Stimulated activated CD8-positive, alpha-beta memory T cell treated with anti-CD3 and anti-CD28 coated beads, Interleukin-7, amount 100 ng/mL, for 1 hour (primary cell): ENCODE results near the gene SLC12A7.
A peak's percentile ranks its signal among the peaks of the same experiment; 100 is the strongest.
"Not testable (repeated sequence)": the region's sequence is repeated elsewhere in the genome, so short reads cannot be mapped to it uniquely, and the experiment has no call there.

Source experiments
- DNase-seq, 2 donors: peaks; one replicate each; pipeline ENCODE4 v3.0.0-alpha.2; 2020; ENCODE audit warnings: low read depth in 2 of 2

The SLC12A7 gene

DNA sequence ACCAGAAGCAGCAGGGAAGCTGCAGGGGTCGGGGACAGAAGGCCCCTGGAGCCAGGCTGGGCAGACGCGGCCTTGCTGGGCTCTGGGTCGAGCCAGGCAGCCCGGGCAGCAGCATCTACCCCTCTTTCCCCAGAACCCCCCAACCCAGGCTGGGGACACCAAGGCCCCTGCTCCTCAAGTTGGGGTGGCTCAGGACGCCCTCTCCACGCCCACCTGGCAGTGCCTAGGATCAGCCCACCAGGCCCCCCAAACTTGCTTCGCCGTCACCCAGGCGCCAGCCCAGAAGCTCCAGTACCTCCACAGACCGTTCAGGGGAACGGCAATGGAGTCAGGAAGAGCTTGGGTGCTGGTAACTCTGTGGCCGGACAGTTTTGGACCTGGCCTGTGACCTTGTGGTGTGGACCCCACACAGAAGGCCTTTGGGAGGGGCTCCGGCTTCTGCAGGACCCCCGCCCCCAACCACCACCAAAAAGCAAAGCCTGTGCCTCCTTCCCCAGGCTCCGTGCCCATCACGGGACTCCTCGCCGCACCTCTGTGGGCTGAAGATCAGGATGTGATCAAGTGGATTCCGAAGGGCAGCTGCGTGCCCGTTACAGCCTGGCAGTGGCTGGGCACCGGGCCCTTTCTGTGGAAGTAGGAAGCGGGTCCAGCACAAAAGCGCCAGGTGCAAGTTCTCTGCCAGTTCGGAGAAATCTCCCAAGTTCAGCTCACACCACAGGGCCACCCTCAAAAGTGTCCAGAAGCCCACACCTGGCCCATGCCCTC, 2.1 kb downstream of the SLC12A7 start:
- no peak for DNase-seq

DNA sequence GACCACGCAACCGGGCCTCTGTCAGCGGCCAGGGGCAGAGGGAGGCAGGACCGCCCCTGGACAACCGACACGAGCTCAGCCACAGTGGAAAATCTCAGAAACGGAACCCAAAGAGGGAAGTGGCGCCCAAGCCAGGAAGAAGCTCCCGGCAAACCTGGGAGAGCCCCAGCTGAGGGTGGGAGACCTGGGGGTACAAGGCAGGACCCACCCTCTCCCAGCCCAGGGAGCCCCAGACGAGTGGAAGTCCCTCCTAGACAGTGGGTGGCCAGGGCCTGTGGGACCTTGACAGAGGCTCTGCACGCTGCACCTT, 3.0 kb downstream of the SLC12A7 start:
- no peak for DNase-seq

DNA sequence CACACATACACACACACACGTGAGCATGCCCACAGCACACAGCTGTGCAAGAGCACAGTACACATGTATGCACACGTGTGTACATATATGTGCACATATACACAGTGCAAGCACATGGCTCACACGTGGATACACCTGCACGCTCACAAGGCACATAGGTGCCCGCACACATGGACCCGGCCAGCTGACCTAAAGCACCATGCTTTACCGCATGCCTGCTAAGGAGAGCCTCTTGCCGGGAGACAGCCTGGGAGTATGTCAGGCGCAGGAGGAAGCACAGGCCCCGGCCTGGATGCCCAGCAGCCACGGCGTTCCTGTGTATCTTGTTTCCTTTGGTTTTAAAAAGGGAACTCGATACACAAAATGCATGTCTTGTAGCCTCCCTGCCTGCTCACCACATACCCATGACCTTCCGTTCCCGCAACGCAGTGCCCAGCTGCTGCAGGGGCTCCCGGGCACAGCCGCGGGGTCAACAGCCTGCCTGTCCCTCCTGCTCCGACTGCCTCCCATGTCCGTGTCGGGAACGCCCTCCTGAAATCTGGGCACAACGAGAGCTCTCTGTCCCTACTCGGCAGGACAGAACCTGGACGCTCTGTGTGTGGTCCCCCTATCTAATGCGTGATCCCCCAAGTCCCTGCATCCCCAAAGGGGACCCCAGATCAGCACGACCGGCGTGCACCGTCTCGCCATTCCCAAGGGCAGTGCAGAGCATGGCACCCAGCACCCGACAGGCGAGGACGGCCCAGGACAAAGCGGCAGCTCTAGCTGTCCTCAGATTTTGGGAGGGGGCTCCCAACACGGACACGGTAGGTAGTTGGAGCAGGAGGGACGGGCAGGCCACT, 3.6 kb downstream of the SLC12A7 start:
- no peak for DNase-seq

DNA sequence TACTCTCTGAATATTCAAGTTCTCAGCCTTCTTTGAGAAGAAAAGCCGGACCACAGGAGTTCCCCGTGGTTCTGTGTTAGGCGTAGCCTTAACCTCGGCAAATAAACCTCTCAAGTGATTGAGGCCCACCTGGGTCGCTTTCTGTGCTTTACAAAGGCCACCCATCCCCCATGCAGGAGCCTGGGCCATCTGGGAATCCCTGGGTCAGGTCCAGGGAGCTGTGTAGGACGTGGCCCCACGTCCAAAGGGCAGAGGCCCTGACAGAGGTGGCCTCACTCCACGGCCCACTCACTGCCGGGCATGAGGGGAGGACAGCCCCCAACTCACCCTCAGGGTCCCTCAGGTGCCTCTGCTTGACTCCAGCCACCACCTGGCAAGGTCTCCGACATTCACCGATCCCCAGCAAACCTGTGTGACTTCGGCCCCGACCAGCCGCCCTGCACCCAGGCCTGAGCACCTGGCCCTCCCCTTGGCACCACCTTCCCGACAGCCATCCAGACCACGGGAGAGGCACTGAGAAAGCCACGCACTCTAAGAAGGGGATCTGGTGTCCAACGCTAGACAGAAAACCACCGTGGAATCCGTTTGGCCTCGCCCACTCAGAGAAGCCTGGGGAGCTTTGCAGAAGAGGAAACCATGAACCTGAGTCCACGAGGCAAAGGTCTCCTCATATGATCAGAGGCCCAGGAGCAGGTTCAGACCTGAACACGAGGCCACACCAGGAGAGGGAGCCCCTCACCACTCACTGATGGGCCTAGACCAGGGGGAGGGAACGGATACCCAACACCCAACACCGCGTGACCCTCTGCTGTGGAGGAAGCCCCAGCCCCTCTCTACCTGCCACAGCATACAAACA, 4.5 kb downstream of the SLC12A7 start:
- DNase-seq, result no peak

DNA sequence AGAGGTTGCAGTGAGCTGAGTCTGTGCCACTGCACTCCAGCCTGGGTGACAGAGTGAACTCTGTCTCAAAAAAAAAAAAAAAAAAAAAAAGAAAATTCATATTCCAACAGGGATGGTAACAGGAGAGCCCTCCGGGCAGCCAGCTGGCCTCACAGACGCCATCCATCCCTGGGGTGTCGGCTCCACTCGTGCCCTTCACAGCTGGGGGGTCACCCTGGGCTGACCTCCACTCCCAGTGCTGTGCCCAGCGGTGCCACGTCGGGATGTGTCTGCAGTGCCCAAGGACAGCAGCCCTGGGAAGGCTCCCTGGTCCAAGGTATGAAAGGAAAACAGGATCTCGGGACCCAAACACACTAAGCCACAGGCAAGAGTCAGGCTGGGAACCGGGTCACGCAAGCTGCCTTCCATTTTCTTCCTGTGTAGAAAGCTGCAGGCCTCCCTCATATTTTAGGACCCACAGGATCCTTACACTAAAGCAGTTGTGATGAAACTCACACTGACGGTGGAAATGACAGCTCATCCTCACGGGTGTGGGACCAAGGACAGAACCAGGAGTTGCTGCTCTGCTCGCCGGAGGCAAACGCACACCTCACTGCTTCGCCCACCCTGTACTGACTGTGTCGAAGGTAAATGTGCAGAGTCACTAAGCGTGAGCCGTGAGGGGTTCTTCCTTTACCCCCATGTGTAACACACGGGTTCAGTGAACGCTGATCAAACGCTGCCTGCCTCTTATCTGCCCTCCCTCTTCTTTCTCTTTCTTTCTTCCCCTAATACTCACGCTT, 5.3 kb downstream of the SLC12A7 start:
- DNase-seq, result no peak

DNA sequence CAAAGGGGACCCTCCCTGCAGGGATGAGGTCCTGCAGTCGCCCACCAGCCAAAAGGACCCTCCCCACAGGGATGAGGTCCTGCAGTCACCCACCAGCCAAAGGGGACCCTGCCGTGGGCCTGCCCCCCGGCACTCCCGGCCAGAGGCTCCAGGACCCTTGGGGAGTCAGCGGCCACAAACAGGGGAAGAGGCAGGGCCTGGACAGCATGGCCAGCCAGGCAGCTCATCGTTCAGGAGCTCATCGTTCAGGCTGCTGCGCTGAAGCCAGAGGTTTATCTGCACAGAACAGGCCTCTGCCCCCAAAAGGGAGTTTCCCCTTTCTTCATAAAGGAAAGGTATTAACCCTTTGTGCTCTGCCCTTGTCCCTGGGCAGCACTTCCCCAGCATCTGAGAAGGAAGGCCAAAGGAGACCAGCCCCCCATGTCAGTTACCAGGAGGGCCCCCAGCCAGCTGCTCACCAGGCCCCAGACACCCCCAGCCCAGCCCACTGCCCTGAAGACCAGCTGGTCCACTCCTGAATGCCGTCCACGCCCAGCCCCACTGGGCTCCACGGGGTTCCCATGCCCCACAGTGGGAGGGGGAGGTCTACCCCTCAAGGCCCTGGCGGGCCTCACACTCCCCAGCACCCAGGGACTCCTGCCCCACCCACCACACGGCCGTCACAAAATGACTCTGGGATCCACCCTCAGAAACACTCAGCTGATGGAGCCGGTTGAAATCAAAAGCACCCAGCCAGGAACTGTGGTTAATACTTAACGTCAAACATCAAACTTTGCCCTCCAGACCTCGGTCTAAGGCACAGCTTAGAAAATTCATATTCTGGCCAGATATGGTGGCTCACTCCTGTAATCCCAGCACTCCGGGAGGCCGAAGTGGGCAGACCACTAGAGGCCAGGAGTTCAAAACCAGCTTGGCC, 6.3 kb downstream of the SLC12A7 start:
- no peak for DNase-seq

DNA sequence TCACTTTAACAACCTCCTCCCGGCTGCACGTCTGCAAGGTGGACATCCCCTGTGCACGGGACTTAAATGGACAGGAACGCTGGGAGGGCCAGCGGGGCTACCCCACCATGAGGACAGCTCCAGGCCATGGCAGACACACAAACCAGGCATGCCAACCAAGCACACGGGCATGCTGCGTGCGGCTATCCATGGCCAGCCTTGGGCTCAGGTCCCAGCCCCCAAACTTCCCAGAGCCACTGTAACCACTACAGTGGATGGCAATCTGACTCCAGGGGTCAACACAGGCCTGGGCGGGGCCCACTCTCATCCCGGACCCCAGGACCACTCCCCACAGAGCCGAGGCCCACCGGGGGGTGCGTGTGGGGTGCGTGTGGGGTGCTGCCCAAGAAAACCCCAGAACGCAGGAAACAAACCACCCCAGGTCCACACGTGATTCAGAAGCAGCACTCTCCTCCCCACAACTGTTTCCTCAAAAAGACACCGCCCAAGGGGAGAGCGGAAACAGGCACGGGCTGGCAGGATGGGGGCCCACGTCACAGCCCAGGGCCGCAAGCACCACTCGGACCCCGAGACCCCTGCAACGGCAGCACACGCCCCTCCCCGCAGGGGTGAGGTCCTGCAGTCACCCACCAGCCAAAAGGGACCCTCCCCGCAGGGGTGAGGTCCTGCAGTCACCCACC, 7.4 kb downstream of the SLC12A7 start:
- peak in 1 of 2 donors; percentile 22 for DNase-seq

DNA sequence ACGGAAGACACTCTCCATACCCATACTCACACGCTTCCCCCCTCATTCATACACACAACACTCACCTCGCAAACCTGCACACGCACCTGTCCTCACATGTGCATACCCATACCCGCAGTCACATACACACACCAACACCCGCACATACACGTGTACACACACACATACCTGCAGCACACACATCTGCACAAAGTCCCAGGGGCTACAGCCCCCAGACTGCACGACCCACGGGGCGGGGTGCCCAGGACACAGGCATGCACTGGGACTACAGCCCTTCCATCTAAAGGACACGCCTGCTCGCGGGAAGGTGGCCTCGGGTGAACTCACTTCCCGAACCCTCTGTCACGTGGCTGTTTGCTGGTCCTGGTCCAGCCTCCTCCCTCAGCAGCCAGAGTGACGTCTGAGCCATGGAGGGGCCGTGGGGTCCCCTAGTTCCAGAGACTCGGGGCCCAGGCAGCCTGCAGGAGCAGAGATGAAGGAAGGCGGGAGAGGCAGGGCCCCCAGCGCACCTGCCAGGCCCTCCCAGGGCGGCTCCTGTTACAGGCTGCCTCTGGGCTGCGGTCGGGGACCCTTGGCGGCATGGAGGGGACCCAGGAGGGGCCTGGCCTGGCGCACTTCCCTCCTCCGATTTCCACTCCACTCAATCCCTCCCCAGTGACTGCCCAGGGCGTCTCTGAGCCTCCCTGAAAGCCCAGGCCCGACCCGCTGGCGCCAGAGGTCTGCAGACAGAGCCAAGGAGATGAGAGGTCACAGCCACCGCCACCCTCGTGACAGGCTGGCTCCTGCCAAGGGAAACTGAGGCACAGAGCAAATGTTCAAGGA, 8.1 kb downstream of the SLC12A7 start:
- DNase-seq, result no peak

DNA sequence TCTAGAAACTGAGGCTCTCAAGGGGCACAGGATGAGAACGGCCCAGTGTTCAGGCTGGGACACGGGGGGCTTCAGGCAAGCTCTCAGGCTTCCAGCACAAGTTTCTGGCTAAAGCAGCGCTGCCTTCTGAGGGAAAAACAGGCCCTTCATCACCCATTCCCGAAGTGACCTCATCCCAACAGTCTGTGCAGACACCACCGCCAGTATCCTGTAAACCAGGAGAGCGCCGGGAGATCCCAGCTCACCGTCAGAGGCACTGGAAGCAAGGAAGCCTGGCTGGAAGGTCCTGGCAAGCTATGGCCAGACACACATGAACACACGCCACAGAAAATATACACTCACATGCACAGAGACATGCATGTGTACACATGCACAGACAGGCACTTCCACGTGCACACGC, 8.8 kb downstream of the SLC12A7 start:
- no peak for DNase-seq

DNA sequence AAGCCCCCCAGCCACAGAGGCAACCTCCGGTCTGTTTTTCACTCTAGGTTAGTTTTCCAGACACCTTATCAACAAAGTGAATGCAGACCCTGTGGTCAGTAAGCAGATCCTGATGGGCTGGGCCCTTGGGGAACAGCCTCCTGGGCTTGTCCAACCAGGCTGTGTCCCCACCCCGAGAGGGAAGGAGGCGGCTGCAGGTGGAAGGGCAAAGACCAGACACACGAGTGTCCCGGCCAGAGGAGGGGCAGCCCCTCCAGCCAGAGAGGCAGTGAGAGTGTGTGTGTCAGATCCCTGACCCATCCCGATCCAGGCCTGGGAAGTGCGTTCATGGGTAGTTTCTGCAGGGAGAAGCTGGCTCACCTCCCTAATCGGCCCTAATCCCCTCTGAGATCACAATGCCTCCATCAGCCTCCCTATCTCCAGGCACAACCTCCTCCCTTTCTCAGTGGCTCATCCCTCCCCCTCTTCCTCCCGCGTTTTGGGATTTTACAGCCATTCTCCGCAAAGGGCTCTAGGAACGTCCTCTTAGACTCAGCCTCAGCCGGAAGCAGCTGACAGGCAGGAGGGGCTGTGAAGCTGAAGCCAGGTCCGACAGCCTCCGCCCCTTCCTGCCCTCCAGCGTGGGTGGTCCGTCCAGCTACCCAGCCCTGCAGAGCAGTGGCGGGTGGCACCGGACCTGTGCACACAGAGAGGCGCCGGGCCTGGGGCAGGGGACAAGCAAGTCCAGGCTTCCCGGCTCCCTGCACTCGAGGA, 9.7 kb downstream of the SLC12A7 start:
- no peak for DNase-seq

DNA sequence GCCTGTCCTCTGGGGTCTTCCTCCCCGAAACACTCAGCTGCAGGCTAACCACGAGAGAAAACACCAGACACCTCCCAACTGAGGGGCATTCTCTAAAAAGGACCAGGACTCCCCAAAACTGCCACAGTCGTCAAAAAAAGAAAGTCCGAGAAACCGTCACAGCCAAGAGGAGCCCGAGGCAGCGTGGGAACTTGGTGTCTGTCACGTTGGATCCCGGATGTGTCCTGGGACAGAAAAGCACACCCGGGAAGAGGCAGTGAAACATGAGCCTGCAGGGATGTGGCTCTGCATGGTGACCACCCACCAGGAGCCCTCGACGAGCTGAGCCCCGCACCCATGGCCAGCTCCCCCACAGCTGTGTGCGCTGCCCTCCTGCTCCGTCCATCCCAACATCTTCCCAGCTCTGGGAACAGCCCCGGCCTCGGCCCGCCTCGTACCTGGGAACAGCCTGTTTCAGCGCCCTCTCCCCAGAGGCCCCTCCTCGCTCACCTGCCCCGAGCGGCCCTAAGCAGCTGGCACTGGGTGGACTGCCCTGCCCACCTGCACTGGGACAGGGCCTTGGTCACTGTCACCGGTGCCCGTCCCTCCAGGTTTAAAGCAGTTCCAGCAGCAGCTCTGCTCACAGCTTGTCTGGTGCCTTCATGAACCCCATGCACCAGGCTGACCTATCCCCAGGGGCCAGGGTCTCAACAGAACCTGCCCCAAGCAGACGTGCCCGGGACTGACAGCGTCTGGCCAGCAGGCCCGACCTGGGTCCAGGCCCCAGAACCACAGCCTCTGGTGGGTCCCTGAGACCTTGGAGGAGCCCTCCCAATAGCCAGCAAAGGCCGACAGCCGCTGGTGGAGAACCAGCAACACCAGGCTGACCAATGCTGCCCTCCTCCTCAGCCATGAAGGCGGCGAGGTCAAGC, 10.9 kb downstream of the SLC12A7 start:
- DNase-seq, result no peak

DNA sequence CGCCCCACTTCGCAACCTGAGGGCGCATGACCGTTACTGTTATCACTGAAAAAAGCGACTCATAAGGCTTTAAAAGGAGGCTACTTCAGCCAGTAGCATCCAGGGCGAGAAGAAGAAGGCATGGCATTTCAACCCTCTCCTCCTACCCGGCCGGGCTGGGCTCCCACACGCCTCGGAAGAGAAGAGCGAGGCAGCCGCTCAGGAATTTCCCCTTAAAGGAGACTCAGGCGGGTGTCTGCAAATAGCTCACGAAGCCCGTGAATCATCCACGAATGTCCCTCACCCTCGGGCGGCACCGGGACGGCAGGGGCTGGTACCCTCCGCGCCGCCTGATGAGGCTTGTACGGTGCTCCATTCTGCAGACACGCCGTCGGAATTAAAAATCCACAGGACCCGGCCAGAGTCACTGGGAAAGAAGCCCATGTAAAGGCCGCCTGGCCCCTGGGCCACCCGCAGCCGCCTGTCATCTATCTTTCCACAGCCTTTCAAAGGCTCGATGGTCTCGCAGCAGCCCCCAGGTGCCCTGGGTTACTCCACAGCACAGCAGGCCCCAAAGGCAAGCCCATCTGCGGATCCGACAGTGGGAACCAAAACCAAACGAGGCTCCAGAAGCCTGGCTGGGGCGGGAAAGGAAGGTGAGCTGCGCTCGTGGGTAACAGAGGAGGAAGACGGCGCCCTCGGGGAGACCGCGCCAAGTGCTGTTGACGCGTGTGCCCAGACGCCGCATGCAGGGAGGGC, 11.8 kb downstream of the SLC12A7 start:
- DNase-seq, result no peak

DNA sequence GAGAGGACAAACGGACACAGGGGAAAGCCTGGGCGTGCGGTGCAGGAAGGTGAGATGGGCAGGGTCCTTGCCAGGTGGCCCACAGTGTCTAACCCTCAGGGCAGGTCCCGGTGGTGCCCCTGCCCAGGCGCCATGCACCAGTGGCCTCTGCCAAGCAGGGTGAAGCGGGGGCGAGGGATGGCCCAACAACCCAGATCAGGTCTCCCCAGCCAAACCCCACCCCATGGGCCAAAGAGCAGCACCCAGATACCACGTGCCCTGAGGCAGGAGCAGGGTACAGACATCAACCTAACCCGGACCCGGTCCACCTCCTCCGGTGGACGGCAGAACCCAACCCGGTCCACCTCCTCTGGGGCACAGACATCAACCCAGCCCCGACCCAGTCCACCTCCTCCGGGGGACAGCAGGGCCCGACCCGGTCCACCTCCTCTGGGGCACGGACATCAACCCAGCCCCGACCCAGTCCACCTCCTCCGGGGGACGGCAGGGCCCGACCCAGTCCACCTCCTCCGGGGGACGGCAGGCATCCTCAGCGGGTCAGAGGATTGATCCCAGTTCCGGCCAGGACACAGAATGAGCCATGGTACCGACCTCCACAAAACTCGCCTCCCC, 12.8 kb downstream of the SLC12A7 start:
- no peak for DNase-seq

DNA sequence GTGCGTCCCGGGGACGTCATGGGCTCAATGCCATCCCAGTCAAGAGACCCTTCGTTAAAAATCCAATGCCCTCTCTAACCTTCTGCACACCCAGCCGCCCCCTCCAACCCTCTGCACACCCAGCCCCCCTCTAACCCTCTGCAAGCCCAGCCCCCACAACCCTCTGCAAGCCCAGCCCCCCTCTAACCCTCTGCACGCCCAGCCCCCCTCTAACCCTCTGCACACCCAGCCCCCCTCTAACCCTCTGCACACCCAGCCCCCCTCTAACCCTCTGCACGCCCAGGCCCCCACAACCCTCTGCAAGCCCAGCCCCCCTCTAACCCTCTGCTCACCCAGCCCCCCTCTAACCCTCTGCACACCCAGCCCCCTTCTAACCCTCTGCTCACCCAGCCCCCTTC, 13.9 kb downstream of the SLC12A7 start:
- DNase-seq, result not testable (repeated sequence)

DNA sequence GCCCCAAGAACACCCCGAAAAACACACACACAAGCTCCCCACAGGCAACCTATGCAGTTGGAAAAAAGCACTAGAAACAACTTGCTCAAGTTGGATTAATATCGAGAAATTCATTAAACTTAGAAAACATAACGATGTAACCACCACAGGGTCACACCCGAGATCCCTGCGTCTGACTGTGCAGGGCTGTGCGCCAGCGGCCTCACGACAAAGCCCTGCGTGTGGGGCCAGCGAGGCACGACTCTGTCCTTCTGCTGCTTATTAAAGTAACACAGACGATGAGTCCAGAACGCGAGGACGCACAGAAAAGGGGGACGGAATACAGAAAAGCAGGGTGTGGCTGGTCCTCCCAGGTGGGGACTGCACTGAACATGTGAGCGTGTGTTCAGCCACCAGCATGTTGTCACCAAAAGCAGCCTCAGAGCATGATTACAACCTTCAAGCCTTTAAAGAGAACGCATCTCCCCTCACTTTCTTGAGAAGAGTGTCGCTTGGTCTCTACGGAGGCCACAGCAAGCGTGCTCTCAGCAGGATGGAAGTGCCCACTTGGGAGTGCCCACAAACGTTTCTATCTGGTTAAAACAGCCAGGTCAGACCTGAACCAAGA, 14.4 kb downstream of the SLC12A7 start:
- no peak for DNase-seq

DNA sequence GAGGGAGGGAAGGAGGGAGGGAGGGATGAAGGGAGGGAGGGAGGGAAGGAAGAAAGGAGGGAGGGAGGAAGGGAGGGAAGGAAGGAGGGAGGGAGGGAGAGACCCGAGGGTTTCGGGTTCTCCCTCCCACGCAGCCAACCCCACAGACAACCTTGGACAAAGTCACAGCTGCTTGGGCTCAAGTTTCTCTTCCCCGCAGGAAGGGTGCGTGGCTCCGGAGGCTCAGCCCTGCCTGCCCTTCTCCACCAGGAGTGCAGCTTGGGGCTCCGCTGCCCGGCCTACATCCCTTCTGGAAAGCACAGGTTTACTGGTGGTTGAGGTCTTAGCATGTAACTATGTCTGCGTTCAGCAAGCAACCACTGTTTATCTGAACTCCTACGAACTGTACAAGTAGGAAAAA, 15.0 kb downstream of the SLC12A7 start:
- no peak for DNase-seq
